Measurements from ENCODE around the gene PCARE. TPM values are rescaled to one million over a fixed set of nuclear protein-coding genes. Genes with fewer than 3 reads are reported as not detected.

The PCARE gene
- total and polyA plus RNA-seq, 2 donors (not counting 1 experiment from before 2014, with no cell fraction given), result not detected

DNA sequence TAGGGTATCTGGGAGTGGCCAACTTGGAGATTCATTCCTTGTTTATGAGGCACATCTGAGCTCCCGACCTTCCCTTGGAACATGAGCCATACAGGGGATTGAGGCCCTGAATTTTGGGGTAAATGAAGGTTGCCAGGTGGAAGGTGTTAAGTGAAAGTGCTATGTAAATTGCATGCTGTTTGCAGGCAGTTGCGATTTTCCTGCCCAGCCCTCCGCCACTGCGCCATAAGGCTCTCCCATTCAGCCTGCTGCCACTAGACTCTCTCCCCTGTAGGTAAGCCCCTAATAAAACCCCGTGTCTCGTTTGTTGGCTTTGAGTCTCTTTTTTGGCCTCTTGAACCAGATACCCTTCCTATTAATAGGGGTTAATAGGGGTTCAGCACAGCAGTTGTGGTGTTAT, 33.8 kb downstream of the PCARE start:
- no peak overlapping the region for H3K4me2 ChIP-seq (ENCODE audit: extremely low read depth, insufficient read depth, low read length)
- H3K27me3 ChIP-seq (ENCODE audit: control insufficient read depth, insufficient read depth, low read length), result no peaks in the 10 kb centered on the region
- no peaks in the 10 kb centered on the region for H3K4me1 ChIP-seq (ENCODE audit: control insufficient read depth, extremely low read depth, insufficient read depth, low read length)
- TF ChIP-seq EZH2 (IDR thresholded peaks at IDR 0.05; ENCODE audit: low read length, missing control alignments), result no peak
- TF ChIP-seq, protein P1, sequence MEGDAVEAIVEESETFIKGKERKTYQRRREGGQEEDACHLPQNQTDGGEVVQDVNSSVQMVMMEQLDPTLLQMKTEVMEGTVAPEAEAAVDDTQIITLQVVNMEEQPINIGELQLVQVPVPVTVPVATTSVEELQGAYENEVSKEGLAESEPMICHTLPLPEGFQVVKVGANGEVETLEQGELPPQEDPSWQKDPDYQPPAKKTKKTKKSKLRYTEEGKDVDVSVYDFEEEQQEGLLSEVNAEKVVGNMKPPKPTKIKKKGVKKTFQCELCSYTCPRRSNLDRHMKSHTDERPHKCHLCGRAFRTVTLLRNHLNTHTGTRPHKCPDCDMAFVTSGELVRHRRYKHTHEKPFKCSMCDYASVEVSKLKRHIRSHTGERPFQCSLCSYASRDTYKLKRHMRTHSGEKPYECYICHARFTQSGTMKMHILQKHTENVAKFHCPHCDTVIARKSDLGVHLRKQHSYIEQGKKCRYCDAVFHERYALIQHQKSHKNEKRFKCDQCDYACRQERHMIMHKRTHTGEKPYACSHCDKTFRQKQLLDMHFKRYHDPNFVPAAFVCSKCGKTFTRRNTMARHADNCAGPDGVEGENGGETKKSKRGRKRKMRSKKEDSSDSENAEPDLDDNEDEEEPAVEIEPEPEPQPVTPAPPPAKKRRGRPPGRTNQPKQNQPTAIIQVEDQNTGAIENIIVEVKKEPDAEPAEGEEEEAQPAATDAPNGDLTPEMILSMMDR (conservative IDR thresholded peaks at IDR 0.05 in 1 of 2, IDR thresholded peaks at IDR 0.05 in 1 of 2; ENCODE audit: low read depth in 1 of 2, low read length in 2 of 2), result no peak
- H4K20me1 ChIP-seq (ENCODE audit: control insufficient read depth, extremely low read depth, insufficient read depth, low read length), result no peaks in the 10 kb centered on the region
- no peaks in the 10 kb centered on the region for H3K36me3 ChIP-seq (ENCODE audit: control insufficient read depth, insufficient read depth, low read length)
- H3K27ac ChIP-seq (ENCODE audit: insufficient read depth, low read length), result no peak overlapping the region
- H3K9me3 ChIP-seq (ENCODE audit: control insufficient read depth, insufficient read depth, low read depth, low read length), result no peaks in the 10 kb centered on the region
- no peak for DNase-seq (ENCODE audit: low read depth in 2 of 2)
- H3K79me2 ChIP-seq (ENCODE audit: control insufficient read depth, insufficient read depth, low read length), result no peaks in the 10 kb centered on the region
- H3K9ac ChIP-seq (ENCODE audit: insufficient read depth, low read length), result no peak overlapping the region
- H2AFZ ChIP-seq (ENCODE audit: low read length), result no peak overlapping the region
- no peak overlapping the region for H3K4me3 ChIP-seq (replicated peaks in 1 of 4; ENCODE audit: control extremely low read depth in 1 of 4, insufficient read depth in 1 of 4, low read depth in 3 of 4, low read length in 4 of 4)

DNA sequence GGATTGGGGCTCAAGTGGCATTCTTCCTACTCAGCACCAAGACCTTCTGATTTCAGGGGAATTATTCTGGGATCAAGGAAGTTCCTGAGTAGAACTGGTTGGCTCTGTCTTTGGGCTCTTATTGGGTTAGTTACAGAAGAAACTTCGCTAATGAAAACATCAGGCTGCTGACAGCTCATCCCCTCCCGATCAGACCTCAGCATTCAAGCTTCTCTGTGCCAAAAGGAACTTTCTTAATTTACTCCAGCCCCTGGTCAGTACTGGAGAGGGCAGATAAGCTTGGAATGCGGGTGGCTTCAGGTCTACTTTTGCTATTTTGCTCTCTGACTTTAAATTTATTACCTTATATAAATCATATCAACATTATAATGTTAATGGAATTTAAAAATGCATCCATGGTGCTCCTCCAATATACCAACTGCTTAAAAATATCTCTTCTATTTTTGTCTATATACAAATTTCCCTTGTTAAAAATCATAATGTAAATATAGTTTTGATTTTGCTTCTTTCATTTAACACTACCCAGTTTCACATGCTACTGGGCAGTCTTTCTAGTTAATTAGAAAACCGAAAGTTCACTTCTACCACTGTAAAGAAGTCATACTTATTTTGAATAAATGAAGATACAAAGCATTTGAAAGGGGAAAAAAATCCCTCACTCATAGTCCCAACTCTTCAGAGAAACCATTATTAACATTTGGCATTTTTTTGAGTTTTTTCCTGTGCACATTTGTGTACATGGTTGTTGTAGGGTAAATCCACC, 34.4 kb downstream of the PCARE start:
- H4K20me1 ChIP-seq (ENCODE audit: control insufficient read depth, extremely low read depth, insufficient read depth, low read length), result no peaks in the 10 kb centered on the region
- DNase-seq (ENCODE audit: low read depth in 2 of 2), result no peak
- no peak overlapping the region for H3K4me3 ChIP-seq (replicated peaks in 1 of 4; ENCODE audit: control extremely low read depth in 1 of 4, insufficient read depth in 1 of 4, low read depth in 3 of 4, low read length in 4 of 4)
- H2AFZ ChIP-seq (ENCODE audit: low read length), result no peak overlapping the region
- H3K79me2 ChIP-seq (ENCODE audit: control insufficient read depth, insufficient read depth, low read length), result no peaks in the 10 kb centered on the region
- no peaks in the 10 kb centered on the region for H3K9me3 ChIP-seq (ENCODE audit: control insufficient read depth, insufficient read depth, low read depth, low read length)
- H3K36me3 ChIP-seq (ENCODE audit: control insufficient read depth, insufficient read depth, low read length), result no peaks in the 10 kb centered on the region
- no peak overlapping the region for H3K9ac ChIP-seq (ENCODE audit: insufficient read depth, low read length)
- no peaks in the 10 kb centered on the region for H3K4me1 ChIP-seq (ENCODE audit: control insufficient read depth, extremely low read depth, insufficient read depth, low read length)
- TF ChIP-seq, protein P1 (conservative IDR thresholded peaks at IDR 0.05 in 1 of 2, IDR thresholded peaks at IDR 0.05 in 1 of 2; ENCODE audit: low read depth in 1 of 2, low read length in 2 of 2), result no peak
- TF ChIP-seq EZH2 (IDR thresholded peaks at IDR 0.05; ENCODE audit: low read length, missing control alignments), result no peak
- H3K27me3 ChIP-seq (ENCODE audit: control insufficient read depth, insufficient read depth, low read length), result no peaks in the 10 kb centered on the region
- no peak overlapping the region for H3K4me2 ChIP-seq (ENCODE audit: extremely low read depth, insufficient read depth, low read length)
- no peak overlapping the region for H3K27ac ChIP-seq (ENCODE audit: insufficient read depth, low read length)

DNA sequence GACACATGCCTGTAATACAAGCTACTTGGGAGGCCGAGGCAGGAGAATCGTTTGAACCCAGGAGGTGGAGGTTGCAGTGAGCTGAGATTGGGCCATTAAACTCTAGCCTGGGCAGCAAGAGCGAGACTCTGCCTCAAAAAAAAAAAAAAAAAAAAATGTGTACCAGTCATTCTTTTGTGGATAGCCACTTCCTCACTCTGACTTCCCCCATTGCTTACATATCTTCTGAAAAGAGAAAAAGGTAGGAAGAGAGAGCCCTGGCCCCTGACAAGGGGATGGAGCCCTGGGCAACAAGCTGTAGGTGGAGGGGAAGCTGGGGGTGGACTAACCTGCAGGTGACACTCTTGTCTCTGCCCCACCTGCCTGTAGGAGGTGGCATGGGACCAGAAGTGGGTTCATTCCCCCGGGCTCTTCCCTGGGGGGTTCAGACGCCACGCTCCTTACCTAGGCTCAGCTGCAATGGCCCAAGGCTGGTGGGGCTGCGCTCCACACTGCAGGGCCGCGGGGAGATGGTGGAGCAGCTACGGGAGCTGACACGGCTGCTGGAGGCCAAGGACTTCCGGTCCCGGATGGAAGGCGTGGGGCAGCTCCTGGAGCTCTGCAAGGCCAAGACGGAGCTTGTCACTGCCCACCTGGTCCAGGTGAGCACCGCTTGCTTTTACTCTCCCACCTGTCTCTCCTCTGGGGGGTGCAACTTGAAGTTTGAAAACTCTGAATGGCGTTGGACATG, 39.1 kb downstream of the PCARE start:
- Histone ChIP-seq H3K79me2 (ENCODE audit: control insufficient read depth, insufficient read depth, low read length) (no peaks in the 10 kb centered on the region), H3K9me3 (ENCODE audit: control insufficient read depth, insufficient read depth, low read depth, low read length) (no peaks in the 10 kb centered on the region), H3K9ac (ENCODE audit: insufficient read depth, low read length) (no peak overlapping the region), H3K4me3 (replicated peaks in 1 of 4; ENCODE audit: control extremely low read depth in 1 of 4, insufficient read depth in 1 of 4, low read depth in 3 of 4, low read length in 4 of 4) (no peak overlapping the region), H3K27me3 (ENCODE audit: control insufficient read depth, insufficient read depth, low read length) (peaks cover 4% of the 10 kb centered on the region), H3K36me3 (ENCODE audit: control insufficient read depth, insufficient read depth, low read length) (no peaks in the 10 kb centered on the region), H3K4me1 (ENCODE audit: control insufficient read depth, extremely low read depth, insufficient read depth, low read length) (no peaks in the 10 kb centered on the region), H3K27ac (ENCODE audit: insufficient read depth, low read length) (no peak overlapping the region), H2AFZ (ENCODE audit: low read length) (no peak overlapping the region), H4K20me1 (ENCODE audit: control insufficient read depth, extremely low read depth, insufficient read depth, low read length) (no peaks in the 10 kb centered on the region), H3K4me2 (ENCODE audit: extremely low read depth, insufficient read depth, low read length) (no peak overlapping the region)
- TF ChIP-seq EZH2 (IDR thresholded peaks at IDR 0.05; ENCODE audit: low read length, missing control alignments), result no peak
- no peak for DNase-seq (ENCODE audit: low read depth in 2 of 2)

Measured in fibroblast of lung (primary cell).